Activated CD4-positive, CD25-positive, alpha-beta regulatory T cell treated with anti-CD3 and anti-CD28 coated beads, Interleukin-2, amount 50 U/mL, for 24 hours (primary cell): ENCODE data around the gene C12orf43.

Experiments
- ATAC-seq, 2 donors: fragments of 150-1000 bp; cut with Tn5 transposase; one replicate each; pipeline ENCODE4 v1.10.0; 2021; ENCODE audit warnings: mild to moderate bottlenecking in 1 of 2, moderate library complexity in 1 of 2

The C12orf43 gene

GRCh38 chr12:120997448-120997847 is 18.8 kb downstream of the C12orf43 start:
- no peak for ATAC-seq

GRCh38 chr12:120996133-120996746 is 20.0 kb downstream of the C12orf43 start:
- ATAC-seq, result no peak

GRCh38 chr12:120994589-120995337 is 21.5 kb downstream of the C12orf43 start:
- ATAC-seq, result no peak

GRCh38 chr12:120994059-120994458 is 22.2 kb downstream of the C12orf43 start:
- ATAC-seq, result no peak

- no peak for ATAC-seq
Observed at GRCh38 chr12:120993496-120993895, 22.8 kb downstream of the C12orf43 start.

- ATAC-seq, result no peak
Observed at GRCh38 chr12:120992989-120993388, 23.3 kb downstream of the C12orf43 start.

- ATAC-seq, result no peak
Observed at GRCh38 chr12:120991965-120992364, 24.3 kb downstream of the C12orf43 start.

GRCh38 chr12:120990487-120991055 is 25.7 kb downstream of the C12orf43 start:
- ATAC-seq, result no peak

- ATAC-seq, result no peak
Observed at GRCh38 chr12:120989687-120990086, 26.6 kb downstream of the C12orf43 start.

- no peak for ATAC-seq
Observed at GRCh38 chr12:120988658-120989057, 27.6 kb downstream of the C12orf43 start.

GRCh38 chr12:120988234-120988633 is 28.1 kb downstream of the C12orf43 start:
- no peak for ATAC-seq

- ATAC-seq, result no peak
Observed at GRCh38 chr12:120984351-120984898, 31.9 kb downstream of the C12orf43 start.

- no peak for ATAC-seq
Observed at GRCh38 chr12:120983759-120984158, 32.5 kb downstream of the C12orf43 start.

- ATAC-seq, result no peak
Observed at GRCh38 chr12:120982659-120983058, 33.6 kb downstream of the C12orf43 start.

- no peak for ATAC-seq
Observed at GRCh38 chr12:120981407-120981941, 34.8 kb downstream of the C12orf43 start.

GRCh38 chr12:120980800-120981368 is 35.4 kb downstream of the C12orf43 start:
- no peak for ATAC-seq

GRCh38 chr12:120979862-120980696 is 36.2 kb downstream of the C12orf43 start:
- ATAC-seq, result no peak

- ATAC-seq, result no peak
Observed at GRCh38 chr12:120979220-120979861, 36.9 kb downstream of the C12orf43 start.

- no peak for ATAC-seq
Observed at GRCh38 chr12:120978296-120979219, 37.7 kb downstream of the C12orf43 start, which contains the start of gene HNF1A. HNF1A (plus strand) TSS chr12:120978543; CDS start chr12:120978769, 226 bp downstream.

GRCh38 chr12:120977531-120978295 is 38.6 kb downstream of the C12orf43 start:
- ATAC-seq, result no peak
